Amniotic stem cell (primary cell): ENCODE data around the gene SLC6A12.

ENCODE experiments used
- DNase-seq: peaks from one replicate; lab custom pipeline; 2025; lab: John Stamatoyannopoulos, UW

The SLC6A12 gene

DNA sequence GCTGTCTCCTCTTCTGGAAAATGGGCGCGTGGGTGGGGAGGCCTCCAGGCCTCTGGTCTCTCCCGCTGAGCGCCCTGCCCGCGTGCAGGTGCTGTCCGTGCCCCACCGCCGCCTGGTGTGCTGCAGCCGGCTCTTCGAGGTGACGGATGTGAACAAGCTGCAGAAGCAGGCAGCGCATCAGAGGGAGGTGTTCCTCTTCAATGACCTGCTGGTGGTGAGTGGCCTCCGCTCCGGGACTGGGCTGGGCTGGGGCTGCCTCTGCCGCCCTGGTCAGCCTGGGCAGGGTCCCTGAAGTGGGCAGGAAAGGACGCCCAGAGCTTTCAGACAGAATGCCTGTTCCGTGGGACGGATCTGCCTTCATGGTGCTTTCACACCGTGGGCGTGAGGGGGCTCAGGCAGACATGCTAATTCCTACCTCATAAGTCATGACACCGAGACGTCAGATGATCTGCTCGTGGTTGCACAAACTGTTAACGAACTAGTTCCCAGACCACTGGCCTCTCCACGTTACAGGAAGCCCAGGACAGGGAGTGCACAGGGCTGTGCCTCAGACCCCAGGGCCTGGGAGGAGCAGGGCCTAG lies 50.5 kb downstream of the SLC6A12 start:
- no peak for DNase-seq

DNA sequence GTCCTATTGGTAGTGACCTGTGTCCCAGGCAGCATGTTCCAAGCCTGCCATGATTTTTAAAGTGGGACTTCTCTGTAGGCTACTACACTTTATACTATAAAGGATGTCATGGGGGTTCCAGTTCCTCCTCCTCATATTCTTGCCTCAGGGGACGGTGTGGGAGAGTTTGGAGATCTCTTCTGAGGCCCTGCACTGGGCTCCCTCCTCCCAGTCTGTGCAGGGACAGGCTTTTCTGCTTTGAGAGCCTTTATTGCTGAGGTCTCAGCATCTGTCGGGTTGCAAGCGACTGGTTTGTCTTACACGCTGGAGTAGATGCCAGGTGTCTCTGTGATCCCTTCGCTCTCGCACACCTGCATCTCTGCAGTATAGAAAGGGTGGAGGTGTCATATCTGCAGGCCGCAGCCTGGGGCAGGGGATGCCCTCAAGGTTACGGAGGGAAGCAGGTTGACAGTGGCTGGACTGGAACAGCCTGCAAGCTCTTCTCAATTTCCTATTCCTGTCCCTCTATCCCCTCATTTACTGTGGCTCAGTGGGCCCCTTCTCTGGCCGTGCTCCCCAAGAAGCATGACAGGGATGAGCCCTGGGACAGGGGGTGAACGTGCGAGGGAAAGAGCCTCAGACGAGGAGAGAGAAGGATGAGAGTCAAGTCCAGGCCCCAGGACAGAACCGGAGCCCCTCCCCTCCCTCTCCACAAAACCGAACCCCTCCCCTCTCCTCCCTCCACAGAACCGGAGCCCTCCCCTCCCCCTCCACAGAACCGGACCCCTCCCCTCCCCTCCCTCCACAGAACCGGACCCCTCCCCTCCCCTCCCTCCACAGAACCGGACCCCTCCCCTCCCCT lies 51.3 kb downstream of the SLC6A12 start:
- DNase-seq = no peak

DNA sequence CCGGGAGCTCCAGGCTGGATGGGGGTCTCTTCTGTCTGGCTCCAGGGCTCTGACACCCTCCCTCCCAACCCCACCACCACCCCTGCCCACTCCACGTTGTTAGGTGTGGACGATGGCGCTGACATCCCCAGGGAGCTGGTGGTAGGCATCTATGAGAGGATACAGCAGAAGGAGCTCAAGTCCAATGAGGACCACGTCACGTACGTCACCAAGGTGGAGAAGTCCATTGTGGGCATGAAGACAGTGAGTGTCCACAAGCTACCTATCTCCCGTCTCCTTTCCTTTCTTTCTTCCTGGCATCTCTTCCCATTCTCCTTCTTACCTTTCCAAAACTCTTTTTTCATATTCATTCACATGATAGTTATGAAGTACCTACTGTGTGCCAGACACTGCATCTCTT lies 52.1 kb downstream of the SLC6A12 start:
- DNase-seq = no peak

DNA sequence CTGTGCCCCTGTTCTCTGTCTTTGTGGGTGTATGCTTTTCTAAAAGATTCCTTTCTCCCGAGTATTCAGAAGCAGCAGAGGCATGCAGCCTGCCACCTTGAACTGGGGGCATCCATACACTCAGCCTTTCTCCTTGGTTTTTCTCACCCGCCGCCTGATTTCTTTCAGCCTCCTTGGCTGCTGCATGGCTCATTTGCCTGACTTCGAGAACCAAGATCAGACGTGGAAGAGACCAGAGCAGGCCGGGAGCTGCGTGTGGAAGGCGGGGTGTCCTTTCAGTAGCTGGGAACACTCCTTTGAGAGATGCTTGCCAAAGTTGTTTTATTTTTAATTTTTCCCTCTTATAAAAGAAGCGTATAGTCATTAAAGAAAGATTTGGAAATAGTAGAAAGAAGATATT lies 53.1 kb downstream of the SLC6A12 start:
- no peak for DNase-seq

DNA sequence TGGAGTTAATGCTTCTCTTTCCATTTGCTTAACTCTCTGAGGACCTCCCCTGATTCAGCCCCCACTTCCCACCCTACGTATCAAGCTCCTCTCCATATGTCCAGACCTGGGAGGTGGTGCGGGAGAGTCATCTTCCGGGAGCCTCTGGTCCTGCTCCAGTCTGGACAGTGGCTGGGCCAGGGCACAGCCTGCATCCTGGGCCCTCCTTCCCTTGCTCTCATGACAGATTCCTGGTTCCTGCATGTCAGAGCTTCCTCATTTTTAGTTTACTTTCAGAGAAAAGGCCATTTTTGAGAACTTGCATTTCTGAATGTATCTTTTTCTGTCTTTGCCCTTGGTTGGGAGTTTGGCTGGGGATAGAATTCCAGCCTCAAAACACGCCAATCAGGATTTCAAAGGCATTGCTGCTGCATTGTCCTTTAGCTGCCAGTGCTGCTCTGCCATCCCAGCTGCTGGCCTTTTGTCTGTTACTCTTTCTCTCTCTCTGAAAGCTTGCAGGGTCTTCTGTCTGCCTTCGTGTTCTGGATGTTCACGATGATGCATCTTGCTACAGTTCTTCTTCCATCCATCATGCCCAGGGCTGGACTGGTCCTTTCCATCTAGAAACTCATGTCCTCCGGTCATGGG lies 54.7 kb downstream of the SLC6A12 start:
- DNase-seq = no peak

DNA sequence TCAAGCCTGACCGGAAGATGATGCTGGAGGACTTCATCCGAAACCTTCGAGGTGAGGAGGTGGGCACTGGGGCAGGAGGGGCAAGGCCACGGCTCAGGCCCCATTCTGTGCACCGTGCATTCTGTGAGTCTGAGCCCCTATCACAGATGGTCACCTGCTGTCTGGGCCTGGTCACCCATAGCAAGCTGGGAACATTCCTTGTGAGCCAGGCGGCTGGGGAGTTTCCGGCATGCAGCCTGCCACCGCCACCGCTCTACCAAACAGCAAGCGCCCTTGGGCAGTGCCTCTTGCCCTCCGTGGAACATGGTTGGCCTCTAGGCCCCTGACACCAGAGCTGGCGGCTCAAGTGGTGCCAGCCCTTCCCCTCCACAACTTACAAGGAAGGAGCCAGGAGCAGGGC lies 56.3 kb downstream of the SLC6A12 start:
- DNase-seq = no peak

DNA sequence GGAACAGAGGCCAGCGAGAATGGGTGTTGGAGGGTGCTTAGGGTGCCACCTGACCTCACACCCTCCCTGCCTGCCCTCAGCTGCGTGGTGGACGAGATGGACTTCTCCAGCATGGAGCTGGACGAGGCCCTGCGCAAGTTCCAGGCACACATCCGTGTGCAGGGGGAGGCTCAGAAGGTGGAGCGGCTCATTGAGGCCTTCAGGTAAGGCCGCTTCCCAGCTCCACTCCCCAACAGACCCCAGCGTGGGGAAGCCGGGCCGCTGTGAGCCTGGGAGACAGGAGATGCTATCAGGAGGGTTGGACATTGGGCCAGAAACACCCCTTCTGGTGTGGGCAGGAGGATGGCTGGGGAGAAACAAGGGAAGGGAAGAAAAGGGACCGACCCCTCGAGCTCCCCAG lies 57.0 kb downstream of the SLC6A12 start:
- no peak for DNase-seq

DNA sequence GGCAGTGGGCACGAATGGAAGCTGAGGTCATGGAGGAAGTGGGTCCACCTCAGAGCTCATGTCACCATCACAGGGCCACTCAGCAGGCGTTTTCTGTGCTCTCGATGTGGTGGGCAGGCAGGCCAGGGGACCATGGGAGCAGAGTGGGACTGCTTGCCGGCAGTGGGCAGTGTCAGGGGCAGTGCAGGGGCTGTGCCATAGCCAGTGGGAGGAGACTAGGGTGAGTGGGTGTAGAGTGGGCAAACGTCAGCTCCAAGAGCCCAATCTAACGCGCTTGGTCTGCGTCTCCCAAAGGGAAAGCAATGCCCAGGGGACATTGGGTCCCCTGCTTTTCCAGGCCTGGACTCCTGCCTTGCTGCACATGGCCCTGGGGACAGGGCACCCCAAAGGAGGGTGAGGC lies 58.3 kb downstream of the SLC6A12 start:
- no peak for DNase-seq

DNA sequence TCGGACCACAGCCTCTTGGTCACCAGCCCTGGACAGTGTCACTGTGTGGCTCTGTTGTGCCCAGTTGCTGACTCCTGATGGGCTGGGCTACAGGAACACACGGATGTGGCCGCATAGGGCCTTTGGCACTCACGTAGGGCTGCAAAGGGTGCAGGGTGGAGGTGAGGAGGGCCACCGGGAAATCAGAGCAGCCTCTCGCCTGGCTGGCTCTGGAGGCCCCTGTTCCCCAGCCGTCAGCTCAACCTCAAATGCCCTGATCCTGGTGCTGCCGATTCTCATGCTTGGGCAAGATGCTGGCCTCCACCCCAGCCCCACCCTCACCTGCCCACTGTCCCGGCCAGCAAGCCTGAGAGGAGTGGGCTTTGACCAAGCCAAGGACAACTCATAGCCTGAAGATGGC lies 59.0 kb downstream of the SLC6A12 start:
- no peak for DNase-seq

DNA sequence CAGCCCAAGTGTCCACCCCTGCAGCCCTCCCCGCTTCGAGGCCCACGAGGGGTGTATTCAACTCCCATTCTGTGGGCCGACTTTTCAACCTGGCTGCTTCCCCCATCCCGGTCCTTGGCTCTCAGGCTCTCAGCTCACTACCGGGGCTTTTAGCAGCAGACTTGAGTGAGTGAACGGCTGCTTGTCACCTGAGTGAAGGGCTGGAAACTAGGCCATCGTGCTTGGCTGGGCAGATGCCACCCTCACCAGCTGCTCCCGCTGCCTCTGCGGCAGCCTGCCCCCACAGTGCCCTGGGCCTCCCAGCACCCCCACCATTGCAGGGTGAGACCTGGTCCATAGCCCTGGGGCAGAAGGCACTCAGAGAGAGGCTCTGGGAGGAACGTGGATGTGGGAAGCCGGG lies 59.9 kb downstream of the SLC6A12 start:
- DNase-seq = no peak

DNA sequence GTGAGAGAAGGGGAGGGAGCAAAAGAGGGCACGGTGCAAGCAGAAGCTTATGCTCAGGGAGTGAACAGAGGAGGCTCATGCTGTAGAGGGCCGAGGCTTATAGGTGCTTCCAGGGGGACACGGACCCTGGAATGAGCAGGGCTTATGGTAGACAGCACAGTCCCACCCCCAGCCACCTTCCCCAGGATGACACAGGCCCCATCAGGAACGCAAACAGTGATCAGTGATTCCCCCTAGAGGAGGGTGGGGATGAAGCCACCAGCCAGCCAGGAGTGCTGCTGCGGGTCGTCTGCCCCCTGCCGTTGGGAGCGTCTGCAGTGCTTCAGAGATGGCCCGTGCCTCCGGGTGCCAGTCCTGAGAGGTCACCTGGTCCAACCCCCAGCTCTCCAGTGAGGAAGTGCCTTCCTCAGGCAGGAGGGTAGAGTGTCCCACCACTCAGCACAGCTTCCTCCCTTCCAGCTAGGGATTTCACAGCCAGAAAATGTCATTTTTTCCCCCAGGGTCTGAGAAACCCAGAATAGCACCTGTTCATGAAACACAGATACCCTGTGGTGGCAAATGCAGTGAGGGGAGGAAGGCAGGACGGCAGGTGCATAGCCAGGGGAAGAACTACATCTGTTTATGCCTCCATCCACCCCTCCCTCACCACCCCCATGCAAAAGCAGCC lies 60.7 kb downstream of the SLC6A12 start:
- DNase-seq = no peak

DNA sequence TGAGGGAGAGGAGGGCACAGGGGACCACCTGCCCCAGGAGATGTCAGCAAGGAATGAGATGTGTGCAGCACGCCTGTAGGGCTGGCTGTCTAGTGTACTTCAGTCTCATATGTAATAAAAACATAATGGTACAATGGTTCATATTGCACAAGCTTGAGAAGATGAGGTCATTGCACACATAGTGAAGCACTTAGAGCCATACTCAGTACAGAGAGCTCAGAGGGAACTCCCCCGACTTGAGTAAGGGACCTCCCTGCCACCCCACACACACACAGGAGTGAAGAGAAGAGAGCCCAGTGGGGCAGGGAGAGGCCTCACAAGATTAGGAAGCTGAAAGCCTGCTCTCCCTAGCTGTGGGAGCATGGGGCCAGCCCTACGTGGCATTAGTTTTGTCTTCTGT lies 61.5 kb downstream of the SLC6A12 start:
- DNase-seq = no peak

DNA sequence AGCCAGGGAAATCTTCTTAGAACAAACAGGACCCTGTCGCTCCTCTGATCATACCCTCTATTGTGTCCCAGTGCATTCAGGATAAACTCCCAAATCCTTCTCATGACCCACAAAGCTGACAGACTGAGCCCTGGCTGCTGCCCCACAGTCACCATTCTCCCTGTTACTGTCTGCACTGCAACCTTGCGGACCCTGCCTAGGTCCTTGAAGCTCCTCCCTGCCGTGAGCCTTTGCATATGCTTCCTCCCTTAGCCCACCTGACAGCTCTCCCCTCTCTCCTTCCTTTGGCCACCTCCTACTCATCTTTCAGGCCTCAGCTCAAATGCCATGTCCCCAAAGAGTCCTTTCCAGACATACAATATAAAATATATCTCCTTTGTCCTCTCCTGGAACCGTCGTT lies 62.4 kb downstream of the SLC6A12 start:
- no peak for DNase-seq

DNA sequence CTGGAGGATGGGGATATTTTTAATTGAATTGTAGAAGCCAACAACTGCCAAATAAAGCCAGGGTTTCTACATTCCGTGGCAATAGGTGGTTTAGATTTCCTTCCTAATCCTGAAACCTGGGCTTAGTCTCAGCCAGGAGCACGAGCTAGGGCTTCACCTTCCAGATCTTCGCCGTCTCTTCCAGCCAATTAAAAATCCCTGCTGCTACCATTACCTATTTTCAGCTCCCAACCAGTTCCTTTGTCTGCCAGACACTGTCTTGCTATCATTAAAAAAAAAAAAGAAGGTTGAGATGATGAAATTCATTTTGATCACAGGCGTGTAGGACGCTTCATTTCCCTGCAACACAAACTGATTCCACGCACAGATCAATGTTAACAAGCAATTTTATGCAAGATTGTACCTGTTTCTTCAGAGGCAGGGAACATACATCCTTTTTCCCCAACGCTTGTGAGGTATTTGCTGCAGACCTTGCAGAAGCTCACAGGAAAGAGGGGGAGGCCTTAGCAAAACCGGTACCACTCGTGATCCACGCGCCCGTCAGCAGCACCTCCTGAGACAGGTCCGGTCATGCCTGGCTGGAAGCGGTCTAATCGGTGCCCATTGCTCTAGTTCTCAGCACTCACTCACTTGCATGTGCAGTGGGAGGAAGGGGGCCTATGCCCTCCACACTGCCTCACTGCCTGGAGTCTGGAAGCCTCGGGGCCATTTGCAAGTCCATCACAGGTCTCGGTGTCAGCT lies 65.1 kb downstream of the SLC6A12 start:
- no peak for DNase-seq

DNA sequence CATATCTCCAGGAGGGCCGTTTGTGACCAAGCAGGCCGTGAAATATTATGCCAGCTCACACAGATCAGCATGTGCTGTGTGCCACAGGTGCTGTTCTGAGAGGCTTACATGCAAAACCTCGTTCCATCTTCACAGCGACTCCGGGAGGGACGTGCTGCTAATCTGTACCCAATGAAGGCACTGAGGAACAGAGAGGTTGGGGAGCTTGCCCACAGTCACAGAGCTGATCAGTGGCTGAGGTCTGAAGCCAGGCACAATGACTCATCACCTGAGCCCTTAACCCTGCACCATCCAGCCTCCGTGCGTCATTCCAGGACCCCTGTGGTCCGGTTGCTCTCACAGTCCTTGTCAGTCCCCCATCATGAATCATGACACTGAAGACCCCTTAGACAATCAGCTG lies 66.7 kb downstream of the SLC6A12 start:
- no peak for DNase-seq

DNA sequence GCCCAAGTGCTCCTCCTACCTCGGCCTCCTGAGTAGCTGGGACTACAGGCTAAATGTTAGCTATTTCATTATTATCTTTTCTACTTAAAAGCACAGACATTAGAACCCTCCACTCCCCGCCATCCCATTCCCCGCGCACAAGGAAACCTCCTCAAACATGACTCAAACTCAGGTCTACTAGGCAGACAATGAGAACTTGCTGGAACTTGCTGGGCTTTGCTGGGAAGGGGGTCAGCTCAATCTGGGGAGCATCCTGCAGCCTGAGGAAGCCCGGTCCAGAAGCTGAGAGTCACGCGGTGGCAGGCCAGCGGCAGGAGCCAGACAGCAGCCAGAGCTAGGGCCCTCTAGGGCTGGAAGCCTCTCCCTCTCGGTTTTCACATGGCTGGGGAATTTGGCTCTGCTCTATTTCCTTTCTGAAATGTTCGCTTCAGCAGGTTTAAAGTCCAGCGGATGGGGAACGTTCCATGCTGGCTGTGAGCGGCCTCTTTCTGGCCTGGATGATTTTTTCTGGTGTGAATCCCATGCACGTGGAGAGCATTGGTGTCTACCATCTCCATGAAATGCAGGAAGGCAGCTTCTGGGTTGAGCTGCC lies 68.5 kb downstream of the SLC6A12 start:
- DNase-seq = no peak

DNA sequence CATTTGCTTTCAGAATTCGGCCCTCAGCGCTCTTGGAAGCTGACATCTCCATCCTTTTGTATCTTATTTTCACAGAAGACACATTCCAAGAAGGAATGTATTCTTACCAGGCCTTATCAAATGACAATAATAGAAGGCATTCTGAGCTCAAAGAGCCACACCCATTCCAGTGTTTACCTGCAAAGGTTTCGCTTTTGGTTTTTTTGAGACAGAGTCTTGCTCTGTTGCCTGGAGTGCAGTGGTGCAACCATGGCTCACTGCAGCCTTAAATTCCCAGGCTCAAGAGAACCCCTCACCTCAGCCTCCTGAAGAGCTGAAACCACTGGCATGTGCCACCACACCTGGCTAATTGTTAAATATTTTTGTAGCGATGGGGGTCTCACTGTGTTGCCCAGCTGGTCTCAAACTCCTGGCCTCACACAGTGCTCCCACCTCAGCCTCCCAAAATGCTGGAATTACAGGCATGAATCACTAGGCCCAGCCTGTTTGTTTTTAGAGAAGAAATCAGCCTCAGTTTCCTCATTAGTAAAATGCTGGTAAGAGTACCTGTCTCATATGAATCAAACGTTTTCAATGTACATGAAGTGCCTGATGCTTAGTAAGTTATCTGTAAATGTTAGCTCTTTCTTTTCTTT lies 69.2 kb downstream of the SLC6A12 start:
- DNase-seq = no peak

DNA sequence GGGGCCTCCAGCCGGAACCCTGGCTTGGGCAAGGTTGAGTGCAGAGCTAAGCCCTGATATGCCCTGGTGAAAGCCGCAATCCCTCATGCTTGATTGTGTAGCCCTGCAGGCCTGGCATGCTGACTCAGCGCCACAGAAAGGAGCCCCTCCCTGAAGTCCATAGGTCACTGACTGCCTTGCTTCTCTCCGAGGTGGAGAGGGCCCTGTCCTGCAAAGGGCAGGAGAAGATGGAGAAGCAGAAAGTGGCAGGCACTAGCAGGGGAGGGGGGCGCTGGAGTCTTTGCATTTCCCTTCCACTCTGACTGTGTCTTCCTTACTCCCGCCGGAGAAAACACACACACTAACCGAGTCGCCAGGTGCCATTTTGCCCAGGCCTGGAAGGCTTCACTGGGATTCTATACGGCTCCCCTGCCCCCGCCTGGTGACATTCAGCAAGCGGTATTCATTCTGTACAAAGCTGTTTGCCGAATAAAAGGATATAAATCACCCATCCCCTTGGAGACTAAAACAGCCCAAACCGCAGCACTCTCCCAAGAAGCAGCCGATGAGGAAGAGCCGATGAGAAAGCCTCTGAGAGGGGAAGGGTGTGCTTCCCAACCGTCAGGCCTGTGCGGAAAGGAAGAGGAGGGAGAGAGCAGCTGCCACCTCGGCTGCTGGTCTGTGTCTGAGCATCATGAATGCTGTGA lies 69.8 kb downstream of the SLC6A12 start:
- no peak for DNase-seq

DNA sequence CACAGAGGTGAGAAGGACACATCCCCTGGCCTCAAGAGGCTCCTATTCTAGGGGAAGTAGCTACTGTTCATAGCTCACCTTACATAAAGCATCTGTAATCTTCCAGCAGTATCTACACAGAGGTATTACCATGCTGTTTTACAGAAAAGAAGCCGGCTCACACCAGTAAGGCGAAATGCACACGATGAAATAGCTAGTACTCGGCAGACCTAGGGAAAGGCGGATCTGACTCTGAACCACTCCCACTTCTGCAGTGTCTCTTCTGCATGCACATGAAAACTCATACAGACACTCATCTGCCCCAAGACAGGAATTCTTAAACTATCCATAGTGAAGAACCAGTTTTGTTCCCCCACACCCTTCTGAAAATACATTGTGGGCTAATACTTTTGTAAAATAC lies 73.8 kb downstream of the SLC6A12 start:
- no peak for DNase-seq
